Epithelial cell of proximal tubule (primary cell): ENCODE data around the gene ZFP36L2. TPM values are rescaled to one million over a fixed set of nuclear protein-coding genes. Genes with fewer than 3 reads are reported as not detected.

Experiments used
- DNase-seq: peaks from one replicate; pipeline ENCODE4 v3.0.0-alpha.2; 2011; ENCODE audit warnings: low read depth
- H3K4me3 ChIP-seq: 2 replicates; pipeline ENCODE4 v1.5.1; 2011; ENCODE audit warnings: low read depth, mild to moderate bottlenecking, low read length
- CTCF ChIP-seq: conservative IDR thresholded peaks from 2 replicates; pipeline ENCODE4 v1.5.1; 2012; ENCODE audit warnings: low read depth, mild to moderate bottlenecking, low read length
- total RNA-seq: library from RNA; depleted of rRNA; stranded (reverse); fragments of >200 nt; gene quantifications from 2 replicates; pipeline ENCODE4 v1.2.3, GENCODE V29; 2015

The ZFP36L2 gene
- total RNA-seq, 1 donor from 2014 or later, result 10.5 TPM

GRCh38 chr2:43224131-43224570 lies 2.3 kb downstream of the ZFP36L2 start:
- TF ChIP-seq CTCF, result peak; percentile 45
- H3K4me3 ChIP-seq, result peak overlapping the region; percentile 66
- no peak for DNase-seq

GRCh38 chr2:43223521-43224001 lies 2.8 kb downstream of the ZFP36L2 start:
- peak overlapping the region; percentile 66 for H3K4me3 ChIP-seq
- no peak for TF ChIP-seq CTCF
- DNase-seq, result no peak

- peak overlapping the region; percentile 66 for H3K4me3 ChIP-seq
- no peak for TF ChIP-seq CTCF
- no peak for DNase-seq
Measured at GRCh38 chr2:43222475-43223309, 3.7 kb downstream of the ZFP36L2 start.

- peak overlapping the region; percentile 66 for H3K4me3 ChIP-seq
- no peak for TF ChIP-seq CTCF
- DNase-seq, result no peak
Measured at GRCh38 chr2:43221763-43222474, 4.5 kb downstream of the ZFP36L2 start.

GRCh38 chr2:43221124-43221762 lies 5.2 kb downstream of the ZFP36L2 start:
- peak overlapping the region; percentile 66 for H3K4me3 ChIP-seq
- DNase-seq, result no peak
- no peak for TF ChIP-seq CTCF

GRCh38 chr2:43220760-43221123 lies 5.7 kb downstream of the ZFP36L2 start:
- TF ChIP-seq CTCF, result no peak
- H3K4me3 ChIP-seq, result peak overlapping the region; percentile 66
- DNase-seq, result no peak
